HuH-7.5 (cell line): ENCODE results near the gene NDUFS2.
A peak's percentile ranks its signal among the peaks of the same experiment; 100 is the strongest.

Experiments
- DNase-seq: peaks from one replicate; pipeline ENCODE4 v3.0.0; 2011; ENCODE audit warnings: low spot score

Gene NDUFS2

GRCh38 chr1:161172776-161173376 lies 29.3 kb upstream of the NDUFS2 start:
- DNase-seq = no peak

GRCh38 chr1:161173711-161174110 lies 28.5 kb upstream of the NDUFS2 start:
- DNase-seq = no peak

GRCh38 chr1:161174911-161175310 lies 27.3 kb upstream of the NDUFS2 start:
- DNase-seq = no peak

- no peak for DNase-seq
Observed at GRCh38 chr1:161175771-161176453, 26.3 kb upstream of the NDUFS2 start.

- no peak for DNase-seq
Observed at GRCh38 chr1:161176468-161177111, 25.6 kb upstream of the NDUFS2 start.

- DNase-seq = peak; percentile 92
Observed at GRCh38 chr1:161177112-161177935, 24.8 kb upstream of the NDUFS2 start, which contains the start of gene B4GALT3. B4GALT3 (minus strand) TSS chr1:161177507; CDS start chr1:161176060, 1,447 bp downstream.

GRCh38 chr1:161177936-161178244 lies 24.3 kb upstream of the NDUFS2 start:
- no peak for DNase-seq

GRCh38 chr1:161179698-161180097 lies 22.5 kb upstream of the NDUFS2 start:
- no peak for DNase-seq

GRCh38 chr1:161180639-161181038 lies 21.5 kb upstream of the NDUFS2 start:
- DNase-seq = no peak

- DNase-seq = no peak
Observed at GRCh38 chr1:161182214-161182613, 20.0 kb upstream of the NDUFS2 start.

GRCh38 chr1:161185282-161185682 lies 16.9 kb upstream of the NDUFS2 start:
- no peak for DNase-seq

- no peak for DNase-seq
Observed at GRCh38 chr1:161185732-161186311, 16.3 kb upstream of the NDUFS2 start.

- DNase-seq = no peak
Observed at GRCh38 chr1:161187311-161187710, 14.9 kb upstream of the NDUFS2 start.

GRCh38 chr1:161188381-161188780 lies 13.8 kb upstream of the NDUFS2 start:
- DNase-seq = no peak

GRCh38 chr1:161189036-161189435 lies 13.1 kb upstream of the NDUFS2 start:
- no peak for DNase-seq

- DNase-seq = no peak
Observed at GRCh38 chr1:161190962-161191521, 11.1 kb upstream of the NDUFS2 start.

GRCh38 chr1:161191971-161192370 lies 10.2 kb upstream of the NDUFS2 start:
- DNase-seq = no peak

- DNase-seq = peak; percentile 79
Observed at GRCh38 chr1:161192476-161193465, 9.4 kb upstream of the NDUFS2 start.

- no peak for DNase-seq
Observed at GRCh38 chr1:161193561-161194235, 8.5 kb upstream of the NDUFS2 start.

GRCh38 chr1:161195171-161195570 lies 7.0 kb upstream of the NDUFS2 start:
- DNase-seq = no peak
